CD14-positive monocyte (primary cell): Measurements from ENCODE around the gene RHO. TPM values are rescaled to one million over a fixed set of nuclear protein-coding genes. Genes with fewer than 3 reads are reported as not detected.

Source experiments
- DNase-seq, 3 donors: peaks; one replicate each; pipeline ENCODE4 v3.0.0-alpha.2; 2011 to 2022
- H2AFZ ChIP-seq: 2 replicates; pipeline ENCODE4 v1.6.0; 2012; ENCODE audit warnings: mild to moderate bottlenecking, low read depth, low read length, inconsistent platforms; ENCODE audit not compliant: insufficient read depth, poor library complexity, severe bottlenecking
- H3K27ac ChIP-seq, 2 donors: 1 replicate in 1 of 2; 2 replicates in 1 of 2; pipeline ENCODE4 v1.5.1; 2012 to 2013; ENCODE audit warnings: low read length in 2 of 2, control low read depth in 1 of 2, inconsistent platforms in 1 of 2, low read depth in 1 of 2, mild to moderate bottlenecking in 1 of 2
- H3K27me3 ChIP-seq, 2 donors: one replicate each; pipeline versions ENCODE4 v1.6.0 to v1.6.1; 2011 to 2013; ENCODE audit warnings: low read length in 2 of 2; ENCODE audit not compliant: control insufficient read depth in 2 of 2, insufficient read depth in 2 of 2
- H3K36me3 ChIP-seq, 2 donors: replicated peaks in 1 of 2; 1 replicate in 1 of 2; 2 replicates in 1 of 2; pipeline versions ENCODE4 v1.5.1 to v1.6.1; 2012 to 2013; ENCODE audit warnings: low read length in 2 of 2, control low read depth in 1 of 2, inconsistent platforms in 1 of 2, mild to moderate bottlenecking in 1 of 2; ENCODE audit not compliant: insufficient read depth in 2 of 2, control insufficient read depth in 1 of 2
- H3K4me1 ChIP-seq, 2 donors: 1 replicate in 1 of 2; 2 replicates in 1 of 2; pipeline versions ENCODE4 v1.5.1 to v1.6.1; 2012 to 2013; ENCODE audit warnings: low read length in 2 of 2, control low read depth in 1 of 2, inconsistent platforms in 1 of 2, mild to moderate bottlenecking in 1 of 2, moderate library complexity in 1 of 2; ENCODE audit not compliant: insufficient read depth in 2 of 2, control insufficient read depth in 1 of 2
- H3K4me2 ChIP-seq: replicated peaks from 2 replicates; pipeline ENCODE3; 2012; ENCODE audit warnings: low read length, moderate library complexity, mild to moderate bottlenecking; ENCODE audit not compliant: poor library complexity, severe bottlenecking; ENCODE audit errors: extremely low read depth
- H3K4me3 ChIP-seq, 3 experiments: fragments of 200-600 bp in 1 of 3; sonication (generic) in 1 of 3; replicated peaks in 1 of 3; 1 replicate in 2 of 3; 2 replicates in 1 of 3; pipeline ENCODE4 v1.5.1; 2011 to 2013; ENCODE audit warnings: low read length in 3 of 3, mild to moderate bottlenecking in 3 of 3, control low read depth in 2 of 3, low read depth in 2 of 3, inconsistent platforms in 1 of 3, moderate library complexity in 1 of 3
- H3K79me2 ChIP-seq: 2 replicates; pipeline ENCODE4 v1.6.0; 2012; ENCODE audit warnings: mild to moderate bottlenecking, control low read depth, inconsistent platforms, low read length, moderate library complexity; ENCODE audit not compliant: insufficient read depth
- H3K9ac ChIP-seq: 2 replicates; pipeline ENCODE4 v1.6.0; 2017; ENCODE audit warnings: low read length, mild to moderate bottlenecking; ENCODE audit not compliant: insufficient read depth, poor library complexity, severe bottlenecking
- H3K9me3 ChIP-seq, 2 donors: replicated peaks in 1 of 2; 1 replicate in 1 of 2; 2 replicates in 1 of 2; pipeline versions ENCODE4 v1.5.1 to v1.6.1; 2012 to 2013; ENCODE audit warnings: low read length in 2 of 2, control low read depth in 1 of 2; ENCODE audit not compliant: control insufficient read depth in 1 of 2, insufficient read depth in 1 of 2
- H4K20me1 ChIP-seq: 2 replicates; pipeline ENCODE4 v1.6.0; 2012; ENCODE audit warnings: mild to moderate bottlenecking, low read length, control low read depth, moderate library complexity; ENCODE audit not compliant: insufficient read depth
- H3K27ac Mint-ChIP-seq, 7 donors: one replicate each; pipeline ENCODE4 v1.8.0; 2020; ENCODE audit warnings: mild to moderate bottlenecking in 7 of 7, mixed read lengths in 7 of 7, moderate library complexity in 6 of 7, inconsistent platforms in 2 of 7
- H3K27me3 Mint-ChIP-seq, 3 donors: one replicate each; pipeline ENCODE4 v1.8.0; 2021 to 2022; ENCODE audit warnings: low read depth in 3 of 3, mild to moderate bottlenecking in 3 of 3, mixed read lengths in 3 of 3, moderate library complexity in 3 of 3, inconsistent platforms in 1 of 3
- H3K36me3 Mint-ChIP-seq, 2 donors: one replicate each; pipeline ENCODE4 v1.8.0; 2020; ENCODE audit warnings: mixed read lengths in 2 of 2, inconsistent platforms in 1 of 2, mild to moderate bottlenecking in 1 of 2
- H3K4me1 Mint-ChIP-seq: one replicate; pipeline ENCODE4 v1.8.0; 2020; ENCODE audit warnings: mild to moderate bottlenecking, mixed read lengths
- H3K4me3 Mint-ChIP-seq, 2 donors: one replicate each; pipeline ENCODE4 v1.8.0; 2020; ENCODE audit warnings: mild to moderate bottlenecking in 2 of 2, mixed read lengths in 2 of 2, moderate library complexity in 1 of 2
- H3K9me3 Mint-ChIP-seq, 7 donors: one replicate each; pipeline ENCODE4 v1.8.0; 2020 to 2022; ENCODE audit warnings: mixed read lengths in 7 of 7, mild to moderate bottlenecking in 6 of 7, moderate library complexity in 6 of 7, inconsistent platforms in 2 of 7
- CTCF ChIP-seq: fragments of 200-600 bp; IDR thresholded peaks from one replicate; pipeline ENCODE4 v1.8.0; 2022; ENCODE audit warnings: antibody characterized with exemption, mild to moderate bottlenecking
- WGBS: methylation state at CpG from one replicate; pipeline ENCODE4 v1.1.5; 2013; ENCODE audit warnings: missing lambda C conversion rate; ENCODE audit not compliant: insufficient coverage; 5-methylcytosine and 5-hydroxymethylcytosine counted together
- intact Hi-C, 2 donors: fragments of 100-400 bp; cut with micrococcal nuclease; formaldehyde crosslinking; loops; one replicate each; pipeline versions ENCODE4 v1.15.0 to v1.15.1; 2023
- polyA plus RNA-seq, 3 donors: library from polyadenylated mRNA; depleted of rRNA in 1 of 3; unstranded in 2 of 3; stranded (reverse) in 1 of 3; fragments of 300-500 nt in 2 of 3; fragments of >200 nt in 1 of 3; fragmentation: Illumina TruSeq in 2 of 3; gene quantifications; 1 replicate in 2 of 3; 2 replicates in 1 of 3; pipeline ENCODE4 v1.2.3, GENCODE V29; 2012 to 2021

Gene RHO
- polyA plus RNA-seq, 3 donors, result 0.03 TPM; not detected in 2

GRCh38 chr3:129530251-129530791, 1.9 kb downstream of the RHO start:
- Mint-ChIP-seq H3K9me3 (no peaks in the 10 kb centered on the region), H3K27ac (peak overlapping the region in 1 of 7 donors; percentile 13), H3K4me1 (peaks cover 24% of the 10 kb centered on the region), H3K27me3 (peaks cover 2 to 6% (median 5%) of the 10 kb centered on the region in 3 donors), H3K4me3 (no peak overlapping the region), H3K36me3 (peaks cover 0 to 4% of the 10 kb centered on the region in 2 donors)
- Histone ChIP-seq H3K4me2 (no peak overlapping the region), H3K27me3 (no peaks in the 10 kb centered on the region), H3K36me3 (no peaks in the 10 kb centered on the region), H3K9me3 (no peaks in the 10 kb centered on the region), H3K4me1 (peaks cover 23 to 34% of the 10 kb centered on the region in 2 donors), H3K9ac (no peak overlapping the region), H3K4me3 (no peak overlapping the region), H4K20me1 (no peaks in the 10 kb centered on the region), H3K27ac (no peak overlapping the region), H2AFZ (no peak overlapping the region), H3K79me2 (no peaks in the 10 kb centered on the region)
- 91% methylated on average over 3 of the region's 6 CpGs for WGBS
- intact Hi-C loops, result no loop called here
- no peak for DNase-seq
- no peak for TF ChIP-seq CTCF

DNA sequence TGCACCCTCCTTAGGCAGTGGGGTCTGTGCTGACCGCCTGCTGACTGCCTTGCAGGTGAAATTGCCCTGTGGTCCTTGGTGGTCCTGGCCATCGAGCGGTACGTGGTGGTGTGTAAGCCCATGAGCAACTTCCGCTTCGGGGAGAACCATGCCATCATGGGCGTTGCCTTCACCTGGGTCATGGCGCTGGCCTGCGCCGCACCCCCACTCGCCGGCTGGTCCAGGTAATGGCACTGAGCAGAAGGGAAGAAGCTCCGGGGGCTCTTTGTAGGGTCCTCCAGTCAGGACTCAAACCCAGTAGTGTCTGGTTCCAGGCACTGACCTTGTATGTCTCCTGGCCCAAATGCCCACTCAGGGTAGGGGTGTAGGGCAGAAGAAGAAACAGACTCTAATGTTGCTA, 2.4 kb downstream of the RHO start:
- Histone ChIP-seq H3K27me3 (no peaks in the 10 kb centered on the region), H3K36me3 (no peaks in the 10 kb centered on the region), H3K9me3 (no peaks in the 10 kb centered on the region), H4K20me1 (no peaks in the 10 kb centered on the region), H3K4me1 (peaks cover 18 to 29% of the 10 kb centered on the region in 2 donors), H3K79me2 (no peaks in the 10 kb centered on the region), H3K4me2 (no peak overlapping the region), H2AFZ (no peak overlapping the region), H3K9ac (no peak overlapping the region), H3K4me3 (no peak overlapping the region), H3K27ac (no peak overlapping the region)
- intact Hi-C loops, result no loop called here
- no peak for TF ChIP-seq CTCF
- no peak for DNase-seq
- Mint-ChIP-seq H3K4me1 (peaks cover 19% of the 10 kb centered on the region), H3K27ac (no peak overlapping the region), H3K27me3 (peaks cover 2 to 6% (median 5%) of the 10 kb centered on the region in 3 donors), H3K36me3 (peaks cover 0 to 4% of the 10 kb centered on the region in 2 donors), H3K4me3 (no peak overlapping the region), H3K9me3 (no peaks in the 10 kb centered on the region)
- WGBS, result 97% methylated on average over 13 of the region's 13 CpGs
